Activated T-cell treated with anti-CD3 and anti-CD28 coated beads, Interleukin-2, amount 50 U/mL, for 24 hours (primary cell): ENCODE results near the gene LRRC8D.
"Not testable (repeated sequence)": the region's sequence is repeated elsewhere in the genome, so short reads cannot be mapped to it uniquely, and the experiment has no call there.

Experiments
- DNase-seq: peaks from one replicate; pipeline ENCODE4 v3.0.0-alpha.2; 2020
- H3K27ac Mint-ChIP-seq: 2 replicates; pipeline ENCODE4 v1.8.0; 2020; ENCODE audit warnings: mild to moderate bottlenecking, mixed read lengths
- H3K27me3 Mint-ChIP-seq: 2 replicates; pipeline ENCODE4 v1.8.0; 2020; ENCODE audit warnings: mixed read lengths
- H3K36me3 Mint-ChIP-seq: 2 replicates; pipeline ENCODE4 v1.8.0; 2020; ENCODE audit warnings: low read depth, mixed read lengths
- H3K4me1 Mint-ChIP-seq: 2 replicates; pipeline ENCODE4 v1.8.0; 2020; ENCODE audit warnings: low read depth, mixed read lengths
- H3K4me3 Mint-ChIP-seq: 2 replicates; pipeline ENCODE4 v1.8.0; 2020; ENCODE audit warnings: mild to moderate bottlenecking, moderate library complexity, mixed read lengths
- H3K9me3 Mint-ChIP-seq: 2 replicates; pipeline ENCODE4 v1.8.0; 2020; ENCODE audit warnings: mixed read lengths

Gene LRRC8D

GRCh38 chr1:89910780-89911179 is 89.9 kb downstream of the LRRC8D start:
- no peak overlapping the region for H3K4me3 Mint-ChIP-seq
- peaks cover 58% of the 10 kb centered on the region for H3K36me3 Mint-ChIP-seq
- no peak for DNase-seq
- H3K27ac Mint-ChIP-seq, result peak overlapping the region; percentile 42
- H3K27me3 Mint-ChIP-seq, result no peaks in the 10 kb centered on the region
- H3K9me3 Mint-ChIP-seq, result no peaks in the 10 kb centered on the region
- H3K4me1 Mint-ChIP-seq, result peaks cover 53% of the 10 kb centered on the region

- peaks cover 47% of the 10 kb centered on the region for H3K4me1 Mint-ChIP-seq
- H3K27ac Mint-ChIP-seq, result peak overlapping the region; percentile 7
- peaks cover 57% of the 10 kb centered on the region for H3K36me3 Mint-ChIP-seq
- no peaks in the 10 kb centered on the region for H3K27me3 Mint-ChIP-seq
- DNase-seq, result no peak
- H3K4me3 Mint-ChIP-seq, result no peak overlapping the region
- H3K9me3 Mint-ChIP-seq, result no peaks in the 10 kb centered on the region
Observed at GRCh38 chr1:89911191-89911991, 90.6 kb downstream of the LRRC8D start.

- Mint-ChIP-seq H3K4me3 (no peak overlapping the region), H3K27me3 (no peaks in the 10 kb centered on the region), H3K9me3 (no peaks in the 10 kb centered on the region), H3K4me1 (peaks cover 41% of the 10 kb centered on the region), H3K36me3 (peaks cover 53% of the 10 kb centered on the region), H3K27ac (no peak overlapping the region)
- no peak for DNase-seq
Observed at GRCh38 chr1:89912073-89912472, 91.2 kb downstream of the LRRC8D start.

- no peak for DNase-seq
- Mint-ChIP-seq H3K36me3 (peaks cover 48% of the 10 kb centered on the region), H3K4me3 (no peak overlapping the region), H3K9me3 (no peaks in the 10 kb centered on the region), H3K27ac (no peak overlapping the region), H3K4me1 (peaks cover 32% of the 10 kb centered on the region), H3K27me3 (no peaks in the 10 kb centered on the region)
Observed at GRCh38 chr1:89913353-89914095, 92.7 kb downstream of the LRRC8D start.

GRCh38 chr1:89917353-89917752 is 96.5 kb downstream of the LRRC8D start:
- Mint-ChIP-seq H3K27me3 (no peaks in the 10 kb centered on the region), H3K4me3 (no peak overlapping the region), H3K36me3 (peaks cover 43% of the 10 kb centered on the region), H3K4me1 (peaks cover 22% of the 10 kb centered on the region), H3K9me3 (peaks cover 3% of the 10 kb centered on the region), H3K27ac (no peak overlapping the region)
- DNase-seq, result no peak

GRCh38 chr1:89918127-89918793 is 97.4 kb downstream of the LRRC8D start:
- Mint-ChIP-seq H3K4me3 (no peak overlapping the region), H3K27me3 (no peaks in the 10 kb centered on the region), H3K9me3 (peaks cover 3% of the 10 kb centered on the region), H3K36me3 (peaks cover 47% of the 10 kb centered on the region), H3K27ac (no peak overlapping the region), H3K4me1 (peaks cover 15% of the 10 kb centered on the region)
- DNase-seq, result no peak

- Mint-ChIP-seq H3K9me3 (peaks cover 8% of the 10 kb centered on the region), H3K27me3 (no peaks in the 10 kb centered on the region), H3K4me1 (peaks cover 15% of the 10 kb centered on the region), H3K36me3 (peaks cover 51% of the 10 kb centered on the region), H3K27ac (no peak overlapping the region), H3K4me3 (no peak overlapping the region)
- no peak for DNase-seq
Observed at GRCh38 chr1:89918794-89919155, 97.9 kb downstream of the LRRC8D start.

- no peak overlapping the region for H3K4me3 Mint-ChIP-seq
- H3K27me3 Mint-ChIP-seq, result no peaks in the 10 kb centered on the region
- no peak overlapping the region for H3K27ac Mint-ChIP-seq
- peaks cover 15% of the 10 kb centered on the region for H3K4me1 Mint-ChIP-seq
- peaks cover 8% of the 10 kb centered on the region for H3K9me3 Mint-ChIP-seq
- peaks cover 53% of the 10 kb centered on the region for H3K36me3 Mint-ChIP-seq
- no peak for DNase-seq
Observed at GRCh38 chr1:89919174-89919573, 98.3 kb downstream of the LRRC8D start.

GRCh38 chr1:89922911-89923310 is 102.1 kb downstream of the LRRC8D start:
- Mint-ChIP-seq H3K4me1 (peaks cover 14% of the 10 kb centered on the region), H3K36me3 (peaks cover 48% of the 10 kb centered on the region), H3K27me3 (no peaks in the 10 kb centered on the region), H3K9me3 (peaks cover 8% of the 10 kb centered on the region), H3K27ac (no peak overlapping the region), H3K4me3 (no peak overlapping the region)
- no peak for DNase-seq

- Mint-ChIP-seq H3K36me3 (peaks cover 49% of the 10 kb centered on the region), H3K27me3 (no peaks in the 10 kb centered on the region), H3K4me3 (no peak overlapping the region), H3K4me1 (peaks cover 13% of the 10 kb centered on the region), H3K27ac (no peak overlapping the region), H3K9me3 (peaks cover 8% of the 10 kb centered on the region)
- DNase-seq, result no peak
Observed at GRCh38 chr1:89923517-89923916, 102.7 kb downstream of the LRRC8D start.

- not testable (repeated sequence) for H3K4me3 Mint-ChIP-seq, H3K27me3 Mint-ChIP-seq, DNase-seq, H3K9me3 Mint-ChIP-seq, H3K27ac Mint-ChIP-seq
- Mint-ChIP-seq H3K4me1 (peaks cover 12% of the 10 kb centered on the region), H3K36me3 (peaks cover 49% of the 10 kb centered on the region)
Observed at GRCh38 chr1:89924075-89924474, 103.2 kb downstream of the LRRC8D start.

GRCh38 chr1:89927049-89927448 is 106.2 kb downstream of the LRRC8D start:
- peaks cover 18% of the 10 kb centered on the region for H3K4me1 Mint-ChIP-seq
- H3K36me3 Mint-ChIP-seq, result peaks cover 58% of the 10 kb centered on the region
- H3K27me3 Mint-ChIP-seq, result no peaks in the 10 kb centered on the region
- DNase-seq, result no peak
- no peak overlapping the region for H3K27ac Mint-ChIP-seq
- H3K4me3 Mint-ChIP-seq, result no peak overlapping the region
- peaks cover 5% of the 10 kb centered on the region for H3K9me3 Mint-ChIP-seq

- DNase-seq, result no peak
- H3K4me1 Mint-ChIP-seq, result peaks cover 18% of the 10 kb centered on the region
- H3K36me3 Mint-ChIP-seq, result peaks cover 59% of the 10 kb centered on the region
- H3K4me3 Mint-ChIP-seq, result no peak overlapping the region
- H3K27ac Mint-ChIP-seq, result no peak overlapping the region
- peaks cover 5% of the 10 kb centered on the region for H3K9me3 Mint-ChIP-seq
- H3K27me3 Mint-ChIP-seq, result no peaks in the 10 kb centered on the region
Observed at GRCh38 chr1:89927478-89927877, 106.6 kb downstream of the LRRC8D start.

GRCh38 chr1:89928506-89928905 is 107.7 kb downstream of the LRRC8D start:
- Mint-ChIP-seq H3K4me1 (peaks cover 18% of the 10 kb centered on the region), H3K9me3 (peaks cover 2% of the 10 kb centered on the region), H3K27ac (no peak overlapping the region), H3K27me3 (no peaks in the 10 kb centered on the region), H3K36me3 (peaks cover 59% of the 10 kb centered on the region), H3K4me3 (no peak overlapping the region)
- DNase-seq, result no peak
